Testis (tissue), 3 donors: ENCODE results near the gene TMIGD1. TPM values are rescaled to one million over a fixed set of nuclear protein-coding genes. Genes with fewer than 3 reads are reported as not detected.
"Not testable (repeated sequence)": the region's sequence is repeated elsewhere in the genome, so short reads cannot be mapped to it uniquely, and the experiment has no call there.

Source experiments
- DNase-seq: peaks from one replicate; pipeline ENCODE4 v3.0.0-alpha.2; 2019
- H3K27ac ChIP-seq, 2 donors: fragments of 200-600 bp; sonication (generic); one replicate each; pipeline ENCODE4 v1.5.1; 2019
- H3K27me3 ChIP-seq: fragments of 200-600 bp; sonication (generic); one replicate; pipeline ENCODE4 v1.5.1; 2019
- H3K36me3 ChIP-seq: fragments of 200-600 bp; sonication (generic); one replicate; pipeline ENCODE4 v1.5.1; 2017; ENCODE audit warnings: low read depth; ENCODE audit errors: missing control alignments
- H3K4me1 ChIP-seq: fragments of 200-600 bp; sonication (generic); one replicate; pipeline ENCODE4 v1.5.1; 2019
- H3K4me3 ChIP-seq, 2 donors: fragments of 200-600 bp; sonication (generic); one replicate each; pipeline ENCODE4 v1.5.1; 2017 to 2019
- H3K9me3 ChIP-seq: fragments of 200-600 bp; sonication (generic); one replicate; pipeline ENCODE4 v1.5.1; 2017
- POLR2A ChIP-seq: fragments of 450-650 bp; IDR thresholded peaks from one replicate; pipeline ENCODE4 v1.6.1; 2017; ENCODE audit warnings: antibody characterized with exemption, mild to moderate bottlenecking, moderate library complexity
- WGBS, 2 donors: methylation state at CpG; one replicate each; pipeline ENCODE4 v1.1.5; 2018; 5-methylcytosine and 5-hydroxymethylcytosine counted together
- intact Hi-C: fragments of 100-400 bp; cut with DNase I; formaldehyde crosslinking; loops from one replicate; pipeline ENCODE4 v1.15.1; 2023; ENCODE audit warnings: low total_unique reads
- polyA plus RNA-seq: library from polyadenylated mRNA; stranded (reverse); fragments of 350-450 nt; fragmentation: Illumina TruSeq; extraction: RNeasy Lipid Tissue Mini Kit (QIAGEN cat#74804); gene quantifications from one replicate; pipeline ENCODE4 v1.2.3, GENCODE V29; 2014; ENCODE audit warnings: low read depth, low replicate concordance; ENCODE audit not compliant: insufficient read depth
- total RNA-seq, 2 donors: library from RNA; depleted of rRNA; stranded (reverse); fragments of >200 nt; gene quantifications; one replicate each; pipeline ENCODE4 v1.2.3, GENCODE V29; 2016
- TF ChIP-seq, protein P1 (sequence below), 3 experiments: fragments of 450-650 bp in 2 of 3; fragments of 200-600 bp in 1 of 3; sonication (generic) in 1 of 3; IDR thresholded peaks; one replicate each; pipeline ENCODE4 v1.5.1; 2016 to 2019; ENCODE audit warnings: antibody characterized with exemption in 3 of 3, mild to moderate bottlenecking in 2 of 3, moderate library complexity in 1 of 3

TMIGD1 gene
- total and polyA plus RNA-seq, 3 donors from 2014 or later, result not detected

DNA sequence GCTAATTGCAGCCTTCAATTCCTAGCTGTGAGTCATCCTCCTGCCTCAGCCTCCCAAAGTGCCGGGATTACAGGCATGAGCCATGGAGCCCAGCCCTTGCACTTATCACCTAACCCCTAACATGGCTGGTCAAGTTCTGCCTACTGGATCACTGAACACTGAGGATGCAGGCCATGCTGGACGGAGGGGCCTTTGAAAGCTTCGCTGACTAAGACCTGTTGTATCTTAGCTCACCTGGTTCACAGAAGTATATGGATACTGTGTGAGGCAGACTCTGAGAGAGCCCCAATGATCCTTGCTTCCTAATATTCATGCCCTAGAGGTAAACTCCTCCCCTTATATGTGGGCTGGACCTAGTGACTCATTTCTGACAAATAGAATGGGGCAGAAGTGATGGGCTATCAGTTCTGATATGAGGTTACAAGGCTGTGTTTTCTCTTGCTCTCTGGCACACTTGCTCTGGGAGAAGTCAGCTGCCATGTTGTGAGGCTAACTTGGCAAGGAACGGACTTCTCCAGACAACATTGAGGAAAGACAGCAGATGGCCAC lies 11.7 kb upstream of the TMIGD1 start:
- Histone ChIP-seq H3K9me3 (no peaks in the 10 kb centered on the region), H3K4me1 (peaks cover 21% of the 10 kb centered on the region), H3K27ac (peak overlapping the region; percentile 51 to 74), H3K36me3 (no peaks in the 10 kb centered on the region), H3K4me3 (no peak overlapping the region), H3K27me3 (no peaks in the 10 kb centered on the region)
- intact Hi-C loops, result no loop called here
- WGBS, 2 donors, result 87 to 100% methylated on average over 2 to 4 of the region's 4 CpGs
- no peak for TF ChIP-seq POLR2A
- TF ChIP-seq, protein P1, sequence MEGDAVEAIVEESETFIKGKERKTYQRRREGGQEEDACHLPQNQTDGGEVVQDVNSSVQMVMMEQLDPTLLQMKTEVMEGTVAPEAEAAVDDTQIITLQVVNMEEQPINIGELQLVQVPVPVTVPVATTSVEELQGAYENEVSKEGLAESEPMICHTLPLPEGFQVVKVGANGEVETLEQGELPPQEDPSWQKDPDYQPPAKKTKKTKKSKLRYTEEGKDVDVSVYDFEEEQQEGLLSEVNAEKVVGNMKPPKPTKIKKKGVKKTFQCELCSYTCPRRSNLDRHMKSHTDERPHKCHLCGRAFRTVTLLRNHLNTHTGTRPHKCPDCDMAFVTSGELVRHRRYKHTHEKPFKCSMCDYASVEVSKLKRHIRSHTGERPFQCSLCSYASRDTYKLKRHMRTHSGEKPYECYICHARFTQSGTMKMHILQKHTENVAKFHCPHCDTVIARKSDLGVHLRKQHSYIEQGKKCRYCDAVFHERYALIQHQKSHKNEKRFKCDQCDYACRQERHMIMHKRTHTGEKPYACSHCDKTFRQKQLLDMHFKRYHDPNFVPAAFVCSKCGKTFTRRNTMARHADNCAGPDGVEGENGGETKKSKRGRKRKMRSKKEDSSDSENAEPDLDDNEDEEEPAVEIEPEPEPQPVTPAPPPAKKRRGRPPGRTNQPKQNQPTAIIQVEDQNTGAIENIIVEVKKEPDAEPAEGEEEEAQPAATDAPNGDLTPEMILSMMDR (IDR thresholded peaks at IDR 0.05), result no peak
- no peak for DNase-seq

DNA sequence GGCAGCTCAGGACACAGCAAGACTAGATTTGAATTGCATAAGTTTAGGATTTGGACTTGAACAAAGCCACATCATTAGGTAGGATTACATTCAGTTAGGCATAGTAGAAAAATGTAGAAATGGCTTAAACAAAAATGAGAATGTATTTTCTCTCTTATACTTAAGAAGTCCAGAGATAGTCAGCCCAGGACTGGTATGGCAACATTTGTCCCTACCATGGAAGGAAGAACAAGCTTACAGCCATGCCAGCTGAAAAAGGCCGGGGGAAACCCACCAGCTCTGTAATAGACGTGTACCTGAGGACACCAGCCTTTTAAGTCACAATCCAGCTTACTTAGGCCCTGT lies 11.2 kb upstream of the TMIGD1 start:
- no peak for TF ChIP-seq POLR2A
- TF ChIP-seq, protein P1 (IDR thresholded peaks at IDR 0.05), result no peak
- no peak for DNase-seq
- no peaks in the 10 kb centered on the region for H3K9me3 ChIP-seq
- H3K4me1 ChIP-seq, result peaks cover 21% of the 10 kb centered on the region
- no peaks in the 10 kb centered on the region for H3K36me3 ChIP-seq
- H3K4me3 ChIP-seq, result no peak overlapping the region
- H3K27ac ChIP-seq, result peak overlapping the region; percentile 51 to 74
- no peaks in the 10 kb centered on the region for H3K27me3 ChIP-seq
- intact Hi-C loops, result no loop called here
- 77 to 94% methylated on average over 2 of the region's 2 CpGs for WGBS, 2 donors

DNA sequence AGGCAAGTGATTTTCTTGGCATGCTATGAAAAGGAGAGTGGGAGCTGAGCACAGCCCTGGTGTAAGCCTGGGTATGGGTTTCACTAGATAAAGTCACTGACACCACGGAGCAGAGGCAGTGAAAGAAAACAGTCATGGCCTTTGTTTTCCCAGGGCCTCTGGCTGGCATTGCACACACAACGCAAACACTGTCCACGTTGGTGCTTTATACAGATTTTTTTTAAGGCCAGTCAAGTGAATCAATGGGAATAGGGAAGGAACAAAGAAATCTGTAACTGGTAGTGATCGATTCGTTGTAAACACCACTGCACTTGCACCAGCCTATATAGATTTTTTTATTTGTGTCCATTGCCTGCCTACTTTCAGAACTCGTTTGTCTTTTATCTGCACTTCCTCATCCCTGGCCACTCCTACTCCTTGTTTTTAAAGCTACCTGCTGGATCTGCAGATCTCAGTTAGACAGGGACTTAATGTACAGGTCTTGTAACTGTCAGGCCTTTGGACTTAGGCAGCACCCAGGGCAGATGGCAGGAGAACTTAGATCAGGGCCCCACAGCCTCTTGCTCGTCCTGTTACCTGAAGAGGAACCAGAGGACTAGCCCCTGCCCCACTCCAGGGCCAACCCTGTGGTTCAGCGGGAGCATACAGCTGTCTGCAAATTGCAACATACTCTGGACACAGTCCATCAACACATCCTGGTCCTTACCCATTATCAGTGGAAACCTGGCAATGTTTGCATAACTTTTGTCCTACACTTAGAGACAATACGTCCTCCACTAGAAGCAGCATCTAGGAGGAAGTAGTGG lies 10.6 kb upstream of the TMIGD1 start:
- intact Hi-C loops, result no loop called here
- Histone ChIP-seq H3K27me3 (no peaks in the 10 kb centered on the region), H3K36me3 (no peaks in the 10 kb centered on the region), H3K27ac (peak overlapping the region; percentile 41 to 51), H3K4me3 (no peak overlapping the region), H3K9me3 (no peaks in the 10 kb centered on the region), H3K4me1 (peaks cover 21% of the 10 kb centered on the region)
- peak; percentile 81 for DNase-seq
- TF ChIP-seq POLR2A, result no peak
- TF ChIP-seq, protein P1 (IDR thresholded peaks at IDR 0.05), result no peak
- WGBS, 2 donors, result 31 to 50% methylated on average over 9 of the region's 9 CpGs

DNA sequence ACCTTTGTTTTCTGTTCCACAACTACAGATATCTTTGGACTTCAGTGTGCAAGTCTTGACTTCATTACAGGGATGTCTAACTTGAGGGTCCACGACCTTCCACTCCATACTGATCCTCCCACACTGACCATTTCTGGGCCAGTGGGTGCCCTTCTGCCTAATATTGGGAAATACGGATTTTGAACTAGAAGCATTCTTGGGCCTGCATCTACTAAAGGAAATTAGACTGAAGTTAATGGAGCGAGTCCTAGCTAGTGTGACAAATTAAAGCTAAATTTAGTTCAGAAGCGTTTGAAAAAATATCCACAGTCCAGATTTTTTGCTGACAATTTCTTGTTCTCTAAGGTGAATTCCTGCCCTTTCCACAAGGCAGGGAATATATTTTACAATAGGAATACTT lies 9.9 kb upstream of the TMIGD1 start:
- H3K9me3 ChIP-seq, result no peaks in the 10 kb centered on the region
- no peaks in the 10 kb centered on the region for H3K27me3 ChIP-seq
- H3K4me3 ChIP-seq, result no peak overlapping the region
- WGBS, 2 donors, result 52 to 63% methylated on average over 4 of the region's 4 CpGs
- H3K27ac ChIP-seq, result peak overlapping the region; percentile 41 to 51
- no peak for DNase-seq
- H3K36me3 ChIP-seq, result no peaks in the 10 kb centered on the region
- no peak for TF ChIP-seq POLR2A
- TF ChIP-seq, protein P1 (IDR thresholded peaks at IDR 0.05), result no peak
- intact Hi-C loops, result no loop called here
- peaks cover 21% of the 10 kb centered on the region for H3K4me1 ChIP-seq

DNA sequence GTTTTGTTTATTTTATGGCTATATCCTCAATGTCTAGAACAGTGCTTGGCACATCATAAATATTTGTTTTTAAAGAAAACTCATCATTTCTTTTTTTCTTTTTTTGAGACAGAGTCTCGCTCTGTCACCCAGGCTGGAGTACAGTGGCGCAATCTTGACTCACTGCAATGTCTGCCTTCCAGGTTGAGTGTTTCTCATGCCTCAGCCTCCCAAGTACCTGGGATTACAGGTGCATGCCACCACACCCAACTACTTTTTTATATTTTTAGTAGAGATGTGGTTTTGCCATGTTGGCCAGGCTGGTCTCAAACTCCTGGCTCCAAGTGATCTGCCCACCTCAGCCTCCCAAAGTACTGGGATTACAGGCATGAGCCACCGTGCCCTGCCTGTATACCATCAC lies 9.4 kb upstream of the TMIGD1 start:
- Histone ChIP-seq H3K27ac (peak overlapping the region; percentile 41 to 51), H3K4me1 (peaks cover 21% of the 10 kb centered on the region)
- DNase-seq, H3K9me3 ChIP-seq, intact Hi-C loops, H3K36me3 ChIP-seq, H3K27me3 ChIP-seq, H3K4me3 ChIP-seq: not testable (repeated sequence)
- 88 to 91% methylated on average over 3 of the region's 3 CpGs for WGBS, 2 donors
